HT1080 (cell line): Measurements from ENCODE around the gene KHDC4. TPM values are rescaled to one million over a fixed set of nuclear protein-coding genes. Genes with fewer than 3 reads are reported as not detected.
"Not testable (repeated sequence)": the region's sequence is repeated elsewhere in the genome, so short reads cannot be mapped to it uniquely, and the experiment has no call there.

Source experiments
- DNase-seq: peaks from one replicate; pipeline ENCODE4 v3.0.0-alpha.2; 2015; ENCODE audit warnings: low read depth
- total RNA-seq: library from RNA; depleted of rRNA; stranded (reverse); fragments of >200 nt; shearing (Covaris generic); gene quantifications from 2 replicates; pipeline ENCODE4 v1.2.3, GENCODE V29; 2014

The KHDC4 gene
- total RNA-seq, 1 experiment from 2014 or later: 36.2 TPM

DNA sequence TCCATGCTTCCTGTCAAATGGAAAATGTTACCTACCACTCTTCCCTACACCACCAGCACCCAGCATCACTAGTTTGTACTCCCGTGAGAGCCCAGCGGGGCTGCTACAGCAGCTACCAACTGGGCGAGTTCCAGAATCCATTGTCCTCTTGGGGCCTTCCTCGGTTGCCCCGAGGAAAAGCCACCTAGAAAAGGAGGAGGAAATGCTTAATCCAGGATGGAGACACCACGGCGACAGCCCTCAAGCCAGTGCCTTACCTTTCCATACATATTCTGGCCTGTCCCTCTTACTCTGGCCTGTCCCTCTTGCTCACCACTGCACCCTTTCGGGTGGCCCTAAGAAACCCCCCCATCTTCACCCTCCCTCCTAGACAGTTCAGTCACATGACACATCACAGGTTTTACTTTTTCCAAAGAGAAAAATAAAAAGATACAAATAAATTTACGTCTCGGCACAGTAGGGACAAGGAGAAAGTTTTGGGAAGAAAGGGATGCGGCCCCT is 23.5 kb downstream of the KHDC4 start:
- peak; percentile 35 for DNase-seq

DNA sequence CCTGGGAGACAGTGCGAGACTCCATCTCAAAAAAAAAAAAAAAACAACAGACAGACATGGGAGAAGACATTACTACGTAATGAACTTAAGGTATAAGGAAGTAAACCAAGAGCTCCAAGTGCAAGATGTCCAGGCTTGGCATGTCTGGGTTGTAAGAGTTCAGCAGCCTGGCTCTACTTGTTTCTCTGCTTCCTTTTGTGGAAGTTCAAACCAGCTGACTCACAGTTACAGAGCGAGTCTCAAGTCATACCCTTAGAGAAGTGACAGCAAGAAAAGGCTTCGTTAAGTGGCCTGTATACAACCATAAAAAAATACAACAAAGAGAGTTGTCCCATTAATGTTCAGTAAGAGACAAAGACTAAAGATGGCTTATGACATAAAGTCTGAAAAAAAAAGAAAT is 24.3 kb downstream of the KHDC4 start:
- no peak for DNase-seq

DNA sequence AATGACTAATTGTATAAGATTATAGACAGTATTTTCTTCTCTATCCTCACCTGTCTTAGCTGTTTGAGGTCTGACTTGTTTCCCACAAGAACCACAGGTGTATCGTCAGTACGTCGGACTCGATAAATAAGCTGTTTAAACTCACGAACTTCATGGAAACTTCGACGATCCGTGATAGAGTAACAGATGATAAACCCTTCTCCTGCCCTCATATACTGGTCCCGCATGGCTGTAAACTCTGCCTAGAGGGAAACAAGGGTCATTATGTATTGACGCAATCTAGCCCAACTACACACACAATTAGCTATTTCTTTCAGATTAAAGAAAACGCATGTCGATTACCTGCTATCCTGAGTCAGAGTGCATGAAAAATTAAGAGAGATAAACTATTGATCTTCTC is 30.0 kb downstream of the KHDC4 start:
- no peak for DNase-seq

DNA sequence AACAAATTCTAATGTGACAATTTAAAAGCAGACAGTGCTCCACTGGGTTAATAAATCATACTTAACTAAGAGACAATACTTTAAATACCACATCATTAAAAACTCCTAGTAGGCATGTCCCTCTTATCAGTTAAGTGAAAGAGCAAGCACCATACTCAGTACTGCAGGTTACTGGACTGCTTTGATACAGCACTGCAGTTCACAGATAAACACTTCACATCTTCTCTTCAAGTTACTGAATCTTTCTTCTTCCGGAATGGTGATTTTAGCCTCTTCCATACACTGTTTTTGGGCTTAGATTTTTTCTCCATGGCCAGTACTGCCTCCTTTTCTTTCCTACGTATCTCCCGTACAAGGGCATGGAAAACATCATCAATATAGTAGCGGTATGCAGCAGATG is 34.1 kb downstream of the KHDC4 start:
- no peak for DNase-seq

DNA sequence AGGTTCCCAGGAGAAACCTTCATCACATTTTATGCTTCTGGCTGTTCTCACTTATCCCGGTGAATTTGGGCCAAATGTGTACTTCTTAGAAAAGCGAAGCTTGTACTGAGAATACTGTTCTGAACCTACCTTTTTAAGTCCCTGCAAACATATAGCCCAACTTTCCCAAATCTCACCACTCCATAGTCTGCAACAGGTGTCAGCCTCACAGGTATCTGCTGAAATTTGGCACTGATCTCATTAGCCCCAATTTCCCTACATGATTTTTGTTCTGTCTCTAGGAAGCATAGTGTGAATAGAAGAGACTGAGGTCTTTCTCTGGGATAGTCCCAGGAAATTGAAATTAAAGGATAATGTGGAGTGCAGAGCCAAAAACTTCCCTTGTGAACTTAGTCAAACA is 34.5 kb downstream of the KHDC4 start:
- DNase-seq: no peak

DNA sequence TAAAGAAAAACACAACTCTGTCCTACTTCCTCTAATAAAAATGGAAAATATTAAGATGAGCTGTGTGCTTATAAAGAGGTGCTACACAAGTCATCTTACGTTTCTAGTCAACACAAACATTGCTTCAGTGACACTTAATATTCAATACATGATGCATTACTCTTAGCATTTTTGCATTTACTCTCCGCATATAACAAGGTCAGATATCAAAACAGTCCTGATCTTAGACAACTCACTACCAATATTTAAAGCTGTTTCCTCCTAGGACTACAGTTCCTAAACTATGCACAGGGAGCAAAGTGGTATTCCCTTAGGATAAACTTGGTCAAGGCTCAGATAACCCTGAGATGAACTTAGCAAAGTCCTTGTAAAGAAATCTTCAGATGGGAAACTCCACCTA is 35.3 kb downstream of the KHDC4 start:
- DNase-seq: no peak

DNA sequence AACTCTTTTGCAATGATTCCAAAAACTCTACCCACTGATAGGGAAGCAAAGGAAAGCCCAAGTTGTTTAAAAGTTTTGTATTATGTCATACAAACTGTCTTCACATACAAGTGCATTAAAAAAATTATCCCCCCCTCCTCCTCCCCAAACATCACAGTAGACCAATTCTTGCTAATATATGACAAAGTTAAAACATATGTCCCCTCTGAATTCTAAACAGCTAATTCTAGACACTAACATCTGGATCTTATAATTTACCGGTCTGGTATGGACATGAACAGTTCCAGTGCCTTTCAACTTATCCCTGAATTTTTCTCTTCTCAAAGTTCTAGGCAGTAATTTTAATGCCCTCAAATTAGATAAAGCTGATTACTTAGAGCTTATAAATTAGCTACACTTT is 36.5 kb downstream of the KHDC4 start:
- DNase-seq: no peak

DNA sequence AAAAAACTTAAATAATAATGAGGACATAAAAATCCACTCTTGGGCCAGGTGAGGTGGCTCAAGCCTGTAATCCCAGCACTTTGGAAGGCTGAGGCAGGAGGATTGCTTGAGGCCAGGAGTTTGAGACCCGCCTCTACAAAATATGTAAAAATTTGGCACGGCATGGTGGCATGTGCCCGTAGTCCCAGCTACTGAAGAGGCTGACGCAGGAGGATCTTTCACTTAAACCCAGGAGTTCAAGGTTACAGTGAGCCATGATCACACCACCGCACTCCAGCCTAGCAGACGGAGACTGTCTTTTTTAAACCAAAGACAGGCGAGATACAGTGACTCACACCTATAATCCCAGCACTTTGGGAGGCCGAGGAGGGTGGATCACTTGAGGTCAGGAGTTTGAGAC is 37.7 kb downstream of the KHDC4 start:
- not testable (repeated sequence) for DNase-seq

DNA sequence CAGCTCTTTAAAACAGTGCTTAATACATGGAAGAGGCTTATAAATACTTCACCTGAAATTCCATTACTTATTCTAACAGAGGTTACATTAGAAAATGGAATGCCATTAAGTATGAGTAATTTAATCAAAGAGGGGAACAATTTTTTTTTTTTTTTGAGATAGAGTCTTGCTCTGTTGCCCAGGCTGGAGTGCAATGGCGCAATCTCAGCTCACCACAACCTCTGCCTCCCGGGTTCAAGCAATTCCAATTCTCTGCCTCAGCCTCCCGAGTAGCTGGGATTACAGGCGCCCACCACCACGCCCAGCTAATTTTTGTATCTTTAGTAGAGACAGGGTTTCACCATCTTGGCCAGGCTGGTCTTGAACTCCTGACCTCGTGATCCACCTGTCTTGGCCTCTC is 38.6 kb downstream of the KHDC4 start:
- not testable (repeated sequence) for DNase-seq

DNA sequence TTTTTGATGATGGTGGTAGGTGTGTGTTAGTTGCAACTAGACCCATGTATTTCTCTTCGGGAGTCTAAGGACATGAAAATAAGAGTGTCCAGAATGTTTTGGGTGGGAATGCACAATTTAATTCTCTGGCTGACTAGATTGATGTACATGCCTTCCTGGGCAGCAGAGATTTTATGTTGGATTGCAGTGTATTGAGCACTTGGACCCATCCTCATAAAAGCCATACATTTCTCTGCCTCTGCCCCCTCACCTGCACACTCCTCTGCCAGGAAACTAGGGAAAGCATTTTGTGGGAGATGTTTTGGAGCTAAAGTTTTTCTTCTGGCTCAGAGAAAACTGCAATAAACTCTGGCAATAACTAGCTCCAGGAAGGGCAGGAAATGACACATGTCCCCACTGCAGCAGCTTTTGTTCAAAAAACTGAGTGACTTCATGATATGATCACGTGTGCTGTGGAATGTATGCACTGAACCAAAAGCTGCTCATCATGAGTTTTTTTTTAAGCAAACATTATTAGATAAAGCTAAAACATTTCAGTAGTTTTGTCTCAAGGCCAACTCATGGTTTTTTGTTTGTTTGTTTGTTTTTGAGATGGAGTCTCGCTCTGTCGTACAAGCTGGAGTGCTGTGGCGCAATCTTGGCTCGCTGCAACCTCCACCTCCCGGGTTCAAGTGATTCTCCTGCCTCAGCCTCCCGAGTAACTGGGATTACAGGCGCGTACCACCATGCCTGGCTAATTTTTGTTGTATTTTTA is 40.6 kb downstream of the KHDC4 start:
- peak; percentile 93 for DNase-seq

DNA sequence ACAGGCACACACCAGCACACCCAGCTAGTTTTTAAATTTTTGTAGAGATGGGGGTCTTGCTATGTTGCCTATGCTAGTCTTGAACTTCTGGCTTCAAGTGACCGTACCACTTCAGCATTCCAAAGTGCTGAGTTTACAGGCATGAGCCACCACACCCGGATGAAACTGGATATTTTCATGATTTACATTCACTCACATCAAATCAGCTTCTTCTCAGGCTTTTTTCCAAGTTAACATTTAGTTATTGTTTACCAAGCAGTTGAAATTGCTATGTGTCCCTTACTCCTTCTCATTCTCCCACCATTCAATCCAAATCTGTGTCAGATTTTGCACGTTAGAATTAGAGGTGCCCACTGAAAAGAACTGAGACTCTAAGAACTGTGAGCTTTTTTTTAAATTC is 41.4 kb downstream of the KHDC4 start:
- DNase-seq: peak; percentile 86

DNA sequence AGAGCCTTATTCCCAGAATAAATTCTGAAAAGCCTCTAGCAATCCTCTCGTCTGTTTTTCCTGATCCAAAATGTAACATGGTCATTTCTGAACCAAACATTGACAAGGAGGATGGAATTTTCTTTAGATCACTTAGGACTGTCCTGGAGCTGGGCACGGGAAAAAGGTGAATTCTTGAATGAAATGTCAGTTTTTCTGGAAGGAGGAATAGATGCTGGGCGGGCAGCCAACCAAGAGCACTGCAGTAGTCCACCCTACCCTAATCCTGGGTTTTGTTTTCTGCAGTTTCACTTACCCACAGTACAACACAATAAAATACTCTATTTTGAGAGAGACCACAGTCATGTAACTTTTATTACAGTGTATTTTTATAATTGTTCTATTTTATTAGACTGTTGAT is 44.0 kb downstream of the KHDC4 start:
- DNase-seq: no peak

DNA sequence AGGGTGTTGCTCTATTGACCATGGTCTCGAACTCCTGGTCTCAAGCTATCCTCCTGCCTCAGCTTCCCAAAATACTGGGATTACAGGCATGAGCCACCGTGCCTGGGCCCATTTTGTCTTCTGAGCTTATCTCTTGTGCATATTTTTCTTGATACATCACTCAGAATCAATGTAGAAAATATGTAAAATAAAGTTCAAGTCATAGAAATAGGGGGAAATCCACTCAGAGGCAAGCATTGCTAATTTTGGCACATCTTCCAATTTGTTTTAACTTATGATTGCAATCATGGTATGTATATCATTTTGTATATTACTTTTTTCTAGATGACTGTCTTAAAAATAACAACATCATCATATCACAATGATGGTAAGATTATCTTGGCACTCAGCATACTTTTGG is 44.6 kb downstream of the KHDC4 start:
- DNase-seq: no peak

DNA sequence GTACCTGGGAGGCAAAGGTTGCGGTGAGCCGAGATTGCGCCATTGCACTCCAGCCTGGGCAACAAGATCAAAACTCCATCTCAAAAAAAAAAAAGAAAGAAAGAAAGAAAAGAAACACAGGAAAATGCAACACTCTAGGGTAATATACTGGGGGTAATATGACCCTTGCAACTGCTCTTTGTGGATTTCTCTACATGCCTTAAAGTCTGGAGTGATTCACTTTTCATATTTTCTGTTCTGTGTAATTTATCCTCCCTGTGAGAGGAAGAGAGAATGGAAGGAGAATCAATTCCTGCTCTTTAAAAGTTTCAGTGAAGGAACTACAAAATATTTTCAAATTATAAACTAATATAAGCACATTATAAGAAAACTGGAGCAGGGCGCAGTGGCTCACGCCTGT is 45.7 kb downstream of the KHDC4 start:
- DNase-seq: no peak

DNA sequence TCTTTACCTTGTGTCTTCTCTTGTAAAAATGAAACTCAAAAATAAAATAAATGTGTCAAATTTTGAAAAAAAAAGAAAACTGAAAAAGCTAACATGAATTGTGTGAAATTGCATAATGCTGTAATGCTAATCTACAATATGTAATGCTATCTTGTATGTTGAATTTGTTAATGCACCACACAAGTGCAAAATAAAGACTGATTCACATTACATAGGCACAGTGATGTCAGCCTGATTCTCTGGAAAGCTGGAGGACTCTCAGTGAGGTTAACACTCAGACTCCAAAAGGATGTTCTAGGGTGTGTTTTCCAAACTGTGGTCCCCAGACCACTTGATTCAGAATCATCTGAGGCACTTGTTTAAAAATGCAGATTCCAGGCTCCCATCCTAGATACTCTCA is 49.2 kb downstream of the KHDC4 start:
- DNase-seq: no peak

DNA sequence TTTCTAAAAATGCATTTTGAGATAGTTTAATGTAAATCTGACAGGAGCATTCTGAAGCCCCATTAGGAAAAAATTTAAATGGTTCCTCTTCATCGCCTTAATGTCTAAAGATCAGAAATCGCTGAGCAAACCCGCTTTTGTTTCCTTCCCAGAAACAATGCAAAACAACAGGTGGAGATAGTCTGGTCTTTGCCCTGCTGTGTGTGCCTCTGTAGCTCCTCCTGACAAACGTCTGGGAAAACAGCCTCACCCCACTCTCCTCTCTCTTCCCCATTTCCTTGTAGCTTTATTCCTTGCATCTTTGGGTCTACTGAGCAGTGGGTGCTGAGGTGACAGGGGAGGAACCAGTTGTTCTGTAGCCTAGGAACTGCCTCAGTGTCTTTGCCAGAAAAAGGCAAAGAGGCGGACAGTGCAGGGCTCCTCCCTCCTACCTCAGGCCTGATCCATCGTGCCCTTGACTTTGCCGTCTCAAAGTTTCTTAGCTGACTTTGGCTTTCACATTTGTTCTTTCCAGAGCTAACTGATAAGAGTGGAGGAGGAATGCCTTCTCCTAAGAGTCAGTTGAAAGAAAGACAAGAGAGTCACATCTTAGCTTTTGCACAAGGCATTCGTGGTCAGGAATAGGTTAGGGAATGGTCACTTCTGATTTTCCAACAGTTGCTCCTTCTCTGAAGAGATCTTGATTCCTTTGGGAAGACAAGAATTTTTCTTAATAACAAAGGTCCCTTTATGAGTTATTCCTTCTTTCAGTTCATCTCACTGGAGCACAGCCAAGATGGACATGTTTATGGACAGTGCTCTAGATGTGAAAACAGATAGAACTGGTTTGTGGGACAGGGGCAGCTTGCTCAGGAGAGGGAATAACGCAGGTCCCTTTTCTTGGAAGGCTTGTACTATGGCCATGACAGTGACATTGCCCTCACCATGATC is 49.9 kb downstream of the KHDC4 start:
- no peak for DNase-seq

DNA sequence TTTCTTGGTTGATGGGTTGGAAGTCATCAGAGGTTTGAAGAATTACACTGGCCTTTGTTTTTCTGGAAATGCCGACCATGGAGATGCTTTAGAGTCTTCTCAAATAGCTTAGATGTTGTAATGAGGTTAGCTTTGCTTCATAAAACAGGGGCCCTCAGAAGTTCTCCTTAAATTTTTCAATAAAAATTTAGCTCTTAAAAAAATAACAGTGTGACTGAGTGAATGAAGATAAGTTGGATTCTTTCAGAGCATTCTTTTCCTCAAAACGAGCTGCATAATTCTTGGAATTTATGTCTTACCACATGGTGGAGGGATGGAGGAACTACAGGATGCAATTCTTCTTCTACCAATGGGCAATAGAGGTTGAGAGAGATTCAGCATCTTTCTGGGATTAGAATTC is 51.4 kb downstream of the KHDC4 start:
- DNase-seq: no peak

DNA sequence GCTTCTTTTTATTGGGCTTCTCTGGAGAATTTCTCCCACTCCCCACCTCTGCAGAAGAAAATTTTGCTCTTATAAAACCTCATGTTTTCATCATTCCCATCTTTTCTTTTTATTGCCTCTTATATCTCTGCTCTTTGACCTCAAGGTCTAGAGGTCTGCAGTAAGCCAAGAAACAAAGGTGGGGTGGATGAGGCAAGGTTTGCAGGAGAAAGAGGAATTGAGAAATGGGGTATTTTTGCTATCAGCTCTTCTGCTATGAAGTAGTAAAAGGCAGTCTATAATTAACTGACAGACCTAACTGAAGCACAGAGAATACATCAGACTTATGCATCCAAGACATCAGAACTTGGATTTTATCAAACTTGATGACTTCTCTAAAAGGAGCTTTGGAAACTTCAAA is 52.0 kb downstream of the KHDC4 start:
- no peak for DNase-seq

DNA sequence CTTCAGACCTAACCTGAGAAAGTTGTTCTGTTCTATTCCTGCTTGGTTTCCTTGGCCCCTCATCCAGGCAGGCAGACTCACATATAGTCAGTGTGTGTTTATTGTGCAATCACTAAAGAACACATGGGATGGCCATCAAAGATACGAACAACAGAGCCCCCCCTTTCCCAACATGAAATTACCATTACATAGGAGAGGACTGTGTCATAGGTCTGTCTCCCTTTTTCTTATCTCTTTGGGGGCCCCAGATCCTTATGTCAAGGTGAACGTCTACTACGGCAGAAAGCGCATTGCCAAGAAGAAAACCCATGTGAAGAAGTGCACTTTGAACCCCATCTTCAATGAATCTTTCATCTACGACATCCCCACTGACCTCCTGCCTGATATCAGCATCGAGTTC is 53.3 kb downstream of the KHDC4 start:
- DNase-seq: no peak

DNA sequence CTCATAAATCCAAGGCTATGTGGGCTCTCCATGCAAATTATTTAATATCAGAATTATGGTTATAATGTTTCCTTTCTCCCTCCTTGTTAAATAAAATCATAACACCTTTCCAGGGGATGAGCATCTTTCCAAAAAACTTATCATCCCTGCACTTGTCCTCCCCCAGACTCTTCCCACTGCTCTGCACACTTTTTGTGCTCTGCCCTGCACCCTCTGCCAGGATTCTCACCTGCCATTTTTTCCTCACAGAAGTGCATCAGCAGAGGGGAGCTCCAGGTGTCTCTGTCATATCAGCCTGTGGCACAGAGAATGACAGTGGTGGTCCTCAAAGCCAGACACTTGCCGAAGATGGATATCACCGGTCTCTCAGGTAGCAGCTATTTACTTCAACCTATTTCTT is 54.0 kb downstream of the KHDC4 start:
- DNase-seq: no peak

DNA sequence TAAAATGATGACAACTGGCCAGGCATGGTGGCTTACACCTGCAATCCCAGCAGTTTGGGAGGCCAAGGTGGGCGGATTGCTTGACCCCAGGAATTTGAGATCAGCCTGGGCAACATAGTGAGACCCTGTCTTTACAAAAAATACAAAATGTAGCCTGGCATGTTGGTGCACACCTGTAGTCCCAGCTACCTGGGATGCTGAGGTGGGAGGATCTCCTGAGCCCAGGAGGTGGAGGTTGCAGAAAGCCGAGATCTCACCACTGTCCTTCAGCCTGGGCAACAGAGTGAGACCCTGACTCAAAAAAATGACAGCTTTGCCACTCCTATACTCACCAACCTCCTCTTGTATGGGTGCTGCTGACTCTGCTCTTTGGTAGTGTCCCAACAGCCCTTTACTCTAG is 56.3 kb downstream of the KHDC4 start:
- no peak for DNase-seq

DNA sequence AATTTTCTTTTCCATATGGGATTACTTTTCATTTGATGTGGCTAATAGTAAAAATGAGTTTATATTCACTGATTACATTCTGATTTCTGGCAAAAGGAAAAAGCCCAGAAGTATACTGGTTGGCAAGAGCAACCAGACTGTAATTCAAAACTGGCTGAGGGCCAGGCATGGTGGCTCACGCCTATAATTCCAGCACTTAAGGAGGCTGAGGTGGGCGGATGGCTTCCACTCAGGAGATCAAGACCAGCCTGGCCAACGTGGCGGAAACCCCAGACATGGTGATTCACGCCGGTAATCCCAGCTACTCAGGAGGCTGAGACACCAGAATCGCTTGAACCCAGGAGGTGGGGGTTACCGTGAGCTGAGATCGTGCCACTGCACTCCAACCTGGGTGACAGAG is 60.4 kb downstream of the KHDC4 start:
- no peak for DNase-seq

DNA sequence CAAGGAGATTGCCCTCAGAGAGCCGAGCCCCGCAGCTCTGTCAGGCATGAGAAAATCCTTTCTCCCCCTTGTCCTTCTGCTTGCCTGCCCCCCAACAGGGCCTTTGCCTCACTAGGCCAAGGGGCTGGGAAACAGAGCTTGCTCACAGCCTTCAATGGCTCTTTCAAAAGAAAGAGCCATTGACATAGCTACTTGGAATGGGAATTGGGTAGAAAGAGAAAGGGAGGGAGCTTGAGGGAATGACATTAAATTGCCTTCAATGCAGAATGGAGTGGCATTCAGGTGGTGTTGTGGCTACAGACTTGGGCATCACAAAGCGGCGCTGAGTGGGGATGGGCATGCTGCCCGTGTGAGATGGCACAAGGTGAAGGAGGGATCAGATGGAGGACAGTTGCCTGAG is 61.7 kb downstream of the KHDC4 start:
- DNase-seq: no peak
